ENCODE data around the gene MAP4K4. TPM values are rescaled to one million over a fixed set of nuclear protein-coding genes. Genes with fewer than 3 reads are reported as not detected.

Gene MAP4K4
- total and polyA plus RNA-seq, 2 of the 4 experiments (the other 2 are of a cell fraction) = 89.4 to 124 TPM

- Histone ChIP-seq H2BK120ac (ENCODE audit: low read depth, low read length) (no peak overlapping the region), H3K27me3 (ENCODE audit: control insufficient read depth, insufficient read depth, low read length) (no peaks in the 10 kb centered on the region), H3K14ac (replicated peaks; ENCODE audit: low read depth, low read length) (no peak overlapping the region), H3K23ac (ENCODE audit: low read depth, low read length) (no peak overlapping the region), H3K9ac (ENCODE audit: low read depth, low read length) (no peak overlapping the region), H2AK9ac (replicated peaks; ENCODE audit: low read depth, low read length, poor library complexity) (no peak overlapping the region), H3K56ac (ENCODE audit: extremely low read depth, insufficient read depth, low read length) (no peak overlapping the region), H2BK5ac (ENCODE audit: low read depth, low read length, poor library complexity, severe bottlenecking) (no peak overlapping the region), H3K4me1 (ENCODE audit: control insufficient read depth, insufficient read depth, low read length) (peaks cover 2% of the 10 kb centered on the region; the same call in 1 of the 2 replicates), H3K9me1 (ENCODE audit: insufficient read depth, low read length) (peaks cover 4% of the 10 kb centered on the region; the same call in 1 of the 2 replicates), H2AK5ac (ENCODE audit: low read depth, low read length) (no peak overlapping the region), H2BK15ac (ENCODE audit: low read depth, low read length) (no peak overlapping the region), H3K27ac (ENCODE audit: insufficient read depth, low read length) (no peak overlapping the region), H4K5ac (ENCODE audit: low read depth, low read length) (no peak overlapping the region), H3K4me2 (ENCODE audit: low read depth, low read length) (no peak overlapping the region), H2BK20ac (ENCODE audit: low read depth, low read length) (no peak overlapping the region), H4K91ac (ENCODE audit: insufficient read depth, low read depth, low read length) (no peak overlapping the region), H3K4me3 (ENCODE audit: insufficient read depth, low read depth, low read length) (no peak overlapping the region), H3K79me1 (ENCODE audit: low read depth in 1 of 2, low read length in 2 of 2) (peaks cover 2 to 9% of the 10 kb centered on the region in 2 experiments; a peak in 3 of 4 replicates), H2AFZ (replicated peaks; ENCODE audit: low read length, poor library complexity) (no peak overlapping the region), H3K36me3 (ENCODE audit: control insufficient read depth, insufficient read depth, low read length) (peaks cover 18% of the 10 kb centered on the region), H3K9me3 (ENCODE audit: control insufficient read depth, insufficient read depth, low read length) (peaks cover 3% of the 10 kb centered on the region; the same call in 1 of the 2 replicates), H3K18ac (ENCODE audit: low read depth, low read length) (no peak overlapping the region), H3K4ac (ENCODE audit: low read depth, low read length) (no peak overlapping the region), H4K20me1 (ENCODE audit: insufficient read depth, low read length) (peaks cover under 1% of the 10 kb centered on the region; the same call in 1 of the 2 replicates), H4K8ac (ENCODE audit: low read depth in 2 of 2, low read length in 2 of 2) (no peak overlapping the region)
- CTCF ChIA-PET = interaction anchor here (1.5 kb wide), 1 partner anchor 14 kb away, joined by 5 read pairs; no protein-coding TSS in a partner anchor
- intact Hi-C loops (cut with micrococcal nuclease) (no loop called here), dilution Hi-C loops (cut with HindIII; ENCODE audit: low sequenced_read_pairs, unreplicated experiment) (no loop called here), in situ Hi-C loops (cut with MboI; ENCODE audit: low sequenced_read_pairs) (no loop called here)
- POLR2A ChIA-PET (ENCODE audit: unreplicated experiment) = no interaction called here
- 83% methylated on average over 1 of the region's 1 CpG; no CpG with 5 or more reads in 1 of the 2 experiments for WGBS, 2 experiments (ENCODE audit: extremely low coverage in 2 of 2, insufficient read length in 1 of 2)
- BruUV-seq (replicated peaks) = no TSS peak
- DNase-seq = no peak
- ATAC-seq (ENCODE audit: low read depth) = no peak
- TF ChIP-seq NFE2L2 (IDR thresholded peaks at IDR 0.05; ENCODE audit: low read depth, low read length) (no peak), USF2 (IDR thresholded peaks at IDR 0.05; ENCODE audit: low read depth, low read length) (no peak), POLR2A (IDR thresholded peaks at IDR 0.05; ENCODE audit: low read depth, low read length) (no peak), MAZ (IDR thresholded peaks at IDR 0.05; ENCODE audit: borderline replicate concordance, low read depth, low read length) (no peak), FOS (IDR thresholded peaks at IDR 0.05; ENCODE audit: low read depth, low read length) (no peak), ELK1 (IDR thresholded peaks at IDR 0.05; ENCODE audit: borderline replicate concordance, low read depth, low read length) (no peak), MAFK (IDR thresholded peaks at IDR 0.05; ENCODE audit: low read depth, low read length) (no peak)
These were observed 199.8 kb downstream of the MAP4K4 start for GRCh38 chr2:101897301-101897700.
